Activated CD8-positive, alpha-beta memory T cell treated with anti-CD3 and anti-CD28 coated beads for 1 hour (primary cell): ENCODE data around the gene PRLH.
"Not testable (repeated sequence)": the region's sequence is repeated elsewhere in the genome, so short reads cannot be mapped to it uniquely, and the experiment has no call there.

ENCODE experiments used
- DNase-seq, 2 donors: peaks; one replicate each; pipeline ENCODE4 v3.0.0-alpha.2; 2020; ENCODE audit warnings: low read depth in 1 of 2; ENCODE audit errors: extremely low read depth in 1 of 2

Gene PRLH

DNA sequence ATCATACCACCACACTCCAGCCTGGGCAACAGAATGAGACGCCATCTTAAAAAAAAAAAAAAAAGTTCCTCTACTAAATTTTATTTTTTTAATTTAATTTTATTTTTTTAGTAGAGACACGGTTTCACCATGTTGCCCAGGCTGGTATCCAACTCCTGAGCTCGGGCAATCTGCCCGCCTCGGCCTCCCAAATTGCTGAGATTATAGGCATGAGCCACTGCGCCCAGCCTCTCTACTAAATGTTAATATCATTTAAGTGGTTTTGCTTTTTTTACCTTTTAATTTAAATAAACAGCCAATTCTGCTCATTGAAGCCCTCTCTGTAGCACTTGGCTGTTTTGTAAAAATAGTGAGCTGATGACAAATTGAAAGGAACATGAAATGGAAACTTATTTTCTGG, 15.0 kb downstream of the PRLH start:
- no peak for DNase-seq

DNA sequence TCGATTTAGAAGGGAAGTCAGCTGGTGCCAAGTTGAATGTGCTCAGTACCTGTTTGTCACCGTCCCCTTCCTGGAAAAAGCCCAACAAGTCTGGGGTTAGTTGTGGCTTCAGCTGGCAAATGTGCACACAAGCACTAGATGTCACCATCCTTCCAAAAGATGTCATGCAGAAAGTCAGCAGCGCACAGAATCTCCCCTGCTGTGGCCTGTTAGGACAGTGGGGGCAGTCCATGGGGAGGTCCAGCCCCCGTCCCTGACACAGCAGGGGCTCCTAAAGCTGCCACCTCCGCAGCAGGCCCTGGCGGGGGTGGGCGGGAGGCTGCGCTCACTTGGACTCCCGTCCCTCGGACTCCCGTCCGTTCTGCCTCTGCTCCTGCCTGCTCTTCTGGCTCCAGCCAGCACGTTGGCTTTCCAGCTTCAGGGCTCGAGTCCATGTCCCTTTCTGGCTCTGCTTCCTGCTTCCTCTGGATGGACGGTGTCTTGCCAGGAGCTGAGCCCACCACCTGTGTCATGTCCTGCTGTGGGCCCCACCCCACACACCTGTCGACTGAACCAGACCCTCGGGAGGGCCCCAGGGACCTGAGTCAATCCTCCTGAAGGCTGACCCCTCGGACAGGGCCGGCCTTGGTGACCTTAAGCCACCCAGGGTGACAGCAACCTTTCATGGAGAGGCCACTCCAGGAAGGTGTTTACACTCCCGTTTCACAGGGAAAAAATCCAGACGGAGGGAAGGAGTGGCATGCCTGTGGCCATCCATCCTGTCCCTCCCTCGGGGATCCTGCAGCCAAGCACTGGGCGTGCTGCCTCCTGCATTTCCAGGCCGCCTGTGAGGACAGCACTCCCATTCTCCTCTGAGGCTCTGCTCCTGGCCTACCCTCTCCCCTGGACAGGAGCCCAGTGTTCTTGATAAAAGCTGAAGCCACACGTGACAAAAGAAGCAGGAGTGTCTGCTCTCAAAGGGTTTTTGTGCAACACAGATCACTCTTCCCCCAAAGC, 15.7 kb downstream of the PRLH start:
- DNase-seq: peak in 1 of 2 donors; percentile 34

DNA sequence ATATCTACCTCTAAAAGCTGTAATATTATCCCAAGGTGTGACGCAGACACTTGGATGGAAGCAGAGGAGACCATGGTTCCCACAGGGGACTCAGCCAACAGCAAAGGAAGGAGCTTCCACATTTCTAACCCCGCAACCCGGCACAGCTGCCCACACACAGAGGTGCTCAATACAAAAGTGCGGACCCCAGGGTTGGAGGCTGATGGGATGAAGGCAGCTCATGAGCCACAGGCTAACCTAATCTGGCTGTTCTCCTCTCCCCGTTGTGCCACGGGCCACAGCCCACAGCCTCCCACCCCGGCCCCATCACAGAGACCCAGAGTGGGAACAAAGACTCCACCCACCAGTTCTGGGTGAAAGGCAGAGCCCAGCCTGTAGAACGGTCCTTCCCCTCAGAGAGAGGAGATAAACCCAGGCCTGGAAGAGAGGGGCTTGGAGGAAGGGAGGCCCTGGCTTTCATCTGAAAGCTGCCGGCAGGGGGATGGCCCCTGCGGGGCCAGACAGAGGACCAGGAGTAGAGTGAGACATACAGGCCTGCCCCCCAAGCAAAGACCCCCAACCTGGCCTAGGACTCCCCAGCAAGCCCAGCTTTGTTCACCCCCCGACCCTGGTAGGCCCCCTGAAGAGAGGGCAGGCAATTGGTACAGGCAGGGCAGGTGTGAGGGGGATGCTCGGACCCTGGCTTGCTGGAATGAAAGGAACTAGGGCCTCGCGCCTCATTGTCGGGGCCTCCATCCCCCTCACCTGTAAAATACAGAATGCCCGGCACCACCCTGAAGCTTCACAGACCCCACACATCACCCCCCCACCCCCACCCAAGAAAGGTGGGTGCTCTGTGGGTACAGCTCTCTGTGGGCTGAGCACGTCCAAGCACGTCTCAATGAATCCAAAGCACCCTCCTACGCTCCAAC, 17.3 kb downstream of the PRLH start:
- DNase-seq: no peak

DNA sequence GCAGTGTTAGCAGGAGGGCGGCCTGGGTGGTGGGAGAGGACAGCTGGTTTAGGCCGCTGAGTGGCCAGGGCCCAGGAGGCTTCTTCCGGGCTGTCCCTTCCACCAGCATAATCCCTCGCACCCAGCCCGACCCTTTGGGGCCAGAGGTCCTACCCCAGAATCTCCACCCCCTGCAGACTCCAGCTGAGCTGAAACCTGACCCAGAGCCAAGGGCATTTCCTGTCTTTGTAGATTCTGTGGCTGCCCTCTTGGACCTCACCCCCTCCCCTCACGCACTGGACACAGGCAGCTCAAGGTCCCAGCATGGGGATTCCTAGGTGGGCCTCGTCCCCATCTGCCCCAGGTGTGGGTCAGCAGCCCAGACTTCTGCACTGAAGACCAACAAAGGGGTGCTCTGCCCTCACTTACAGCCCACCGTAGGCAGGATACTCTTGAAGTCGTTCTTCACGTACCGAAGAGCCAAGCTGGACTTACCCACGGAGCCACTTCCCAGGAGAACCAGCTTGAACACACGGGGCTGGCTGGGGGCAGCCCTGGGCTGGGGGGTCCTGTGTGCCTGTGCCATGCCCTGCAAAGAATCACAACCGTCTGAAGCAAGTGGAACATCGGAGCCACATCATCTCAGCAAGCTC, 19.3 kb downstream of the PRLH start:
- DNase-seq: no peak

DNA sequence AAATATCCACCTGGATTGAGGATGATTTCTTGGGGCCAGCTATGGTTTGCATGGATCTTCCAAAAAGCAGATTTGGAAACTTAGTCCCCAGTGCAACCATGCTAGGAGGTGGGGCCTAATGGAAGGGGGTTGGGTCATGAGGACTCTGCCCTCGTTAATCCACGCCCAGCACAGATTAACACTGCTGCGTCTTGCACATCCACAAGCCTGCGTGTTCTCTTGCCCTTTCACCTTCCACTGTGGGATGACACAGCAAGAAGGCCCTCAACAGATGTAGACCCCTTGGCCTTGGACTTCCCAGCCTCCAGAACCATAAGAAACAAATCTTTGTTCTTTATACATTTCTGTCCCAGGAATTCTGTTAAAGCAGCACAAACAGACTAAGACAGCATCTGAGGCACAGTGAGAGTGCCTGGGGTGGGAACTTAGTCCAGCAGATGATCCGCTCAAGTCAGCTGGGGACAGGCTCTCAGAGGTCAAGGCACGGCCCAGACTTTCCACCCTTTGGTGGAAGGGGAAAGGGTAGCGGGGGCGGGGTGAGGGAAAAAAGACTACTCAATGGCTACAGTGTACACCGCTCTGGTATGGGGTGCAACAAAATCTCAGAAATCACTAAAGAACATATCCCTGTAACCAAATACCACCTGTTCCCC, 21.8 kb downstream of the PRLH start:
- DNase-seq: no peak

DNA sequence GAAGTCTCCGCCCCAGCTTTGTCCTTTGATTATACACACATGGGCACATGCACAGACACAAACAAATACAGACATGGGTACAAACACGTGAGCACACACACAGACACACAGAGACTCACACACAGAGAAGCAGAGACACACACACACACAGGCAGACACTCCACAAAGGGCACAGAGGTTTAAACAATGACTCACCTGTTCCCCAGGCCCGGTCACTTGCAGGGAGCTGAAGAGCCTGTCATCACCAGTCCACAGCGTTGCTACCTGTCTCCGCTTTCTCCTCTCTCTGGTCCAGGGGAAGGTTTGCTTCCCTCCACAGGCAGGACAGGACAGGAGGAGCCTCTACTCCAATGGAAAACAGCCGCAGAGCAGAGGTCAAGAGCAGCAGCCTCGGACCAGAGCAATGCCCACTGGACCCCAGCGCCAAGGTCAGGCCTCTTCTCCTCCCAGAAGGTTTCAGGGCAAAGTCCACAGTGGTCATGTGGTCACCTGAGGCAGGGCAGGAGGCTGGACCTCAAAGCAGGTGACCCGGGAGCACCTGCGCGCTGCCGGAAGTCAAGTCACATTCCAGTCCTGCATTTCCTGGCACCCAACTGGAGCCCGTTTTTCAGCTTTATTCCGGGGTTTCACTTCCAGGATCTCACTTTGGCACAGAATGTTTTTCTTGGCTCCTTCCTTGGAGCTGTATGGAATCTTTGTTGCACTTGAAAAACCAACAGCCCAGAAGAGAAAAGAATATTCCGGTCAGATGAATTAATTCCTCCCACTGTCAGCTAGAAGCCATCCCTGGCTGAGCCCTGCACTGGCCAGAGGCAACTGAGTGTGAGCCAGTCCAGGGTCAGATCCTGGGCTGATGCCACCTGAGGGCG, 24.1 kb downstream of the PRLH start, which contains the start of gene RAB17:
RAB17 (minus strand) TSS at position 463 of the 869 bp plus-strand sequence. CDS start 4,580 bp downstream, outside the sequence.
- no peak for DNase-seq

DNA sequence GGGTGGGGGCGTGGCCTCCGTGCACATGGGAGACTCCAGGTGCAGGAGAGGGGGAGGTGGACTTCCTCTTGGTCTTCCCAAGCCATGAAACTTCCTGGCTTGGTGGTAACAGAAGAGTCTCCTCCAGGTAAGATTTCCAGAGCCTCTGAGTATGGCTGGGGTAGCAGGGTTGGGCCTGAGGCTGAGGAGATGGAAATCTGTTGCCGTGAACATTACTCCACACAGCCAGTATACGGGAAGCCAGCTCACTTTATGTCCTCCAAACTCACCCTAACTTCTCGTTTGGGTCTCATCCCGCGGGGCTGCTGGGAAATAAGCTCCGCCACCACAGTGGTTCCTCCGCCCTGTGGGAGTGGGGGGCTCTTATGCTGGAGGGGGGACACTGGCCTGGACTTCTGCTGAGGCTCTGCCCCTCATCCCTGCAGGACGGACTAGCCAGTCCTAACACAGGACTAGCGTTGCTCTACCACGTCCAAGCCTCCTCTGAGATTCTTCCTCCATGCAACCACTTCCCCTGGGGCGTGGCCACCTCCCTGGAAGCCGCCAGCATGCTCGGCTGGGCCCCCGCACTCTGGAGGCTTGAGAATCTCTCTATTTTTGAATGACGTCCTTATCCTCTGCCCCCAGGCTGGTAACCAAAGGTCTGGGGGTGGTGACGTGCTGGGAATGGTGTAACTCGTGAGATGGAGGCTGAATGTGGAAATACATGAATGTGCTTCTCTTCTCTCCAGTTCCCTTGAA, 24.9 kb downstream of the PRLH start:
- DNase-seq: no peak

DNA sequence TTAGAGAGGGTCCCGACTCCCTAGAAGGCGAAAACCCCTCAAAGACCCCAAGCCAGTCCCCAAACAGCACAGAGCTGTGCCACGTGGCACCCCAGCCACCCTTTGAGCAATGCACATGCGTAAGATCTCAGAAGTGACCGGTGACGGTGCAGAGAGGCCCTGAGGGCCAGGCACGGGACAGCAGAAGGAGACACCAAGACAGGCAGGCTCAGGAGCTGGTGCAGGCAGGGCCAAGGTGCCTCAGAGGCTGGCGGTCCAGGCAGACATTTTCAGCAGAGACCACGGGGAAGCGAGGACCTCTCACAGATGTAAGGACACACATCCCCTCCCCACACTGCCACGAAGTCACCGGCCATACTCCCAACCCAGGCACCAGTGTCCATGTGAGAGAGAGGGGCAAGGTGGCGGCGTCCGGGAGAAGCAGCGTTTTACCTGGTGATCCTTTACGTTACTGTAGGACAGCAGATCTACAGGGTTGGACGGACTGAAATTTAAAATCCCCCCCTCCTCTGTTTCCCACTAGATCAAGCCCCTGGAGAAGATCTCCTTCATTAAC, 26.1 kb downstream of the PRLH start:
- DNase-seq: no peak

DNA sequence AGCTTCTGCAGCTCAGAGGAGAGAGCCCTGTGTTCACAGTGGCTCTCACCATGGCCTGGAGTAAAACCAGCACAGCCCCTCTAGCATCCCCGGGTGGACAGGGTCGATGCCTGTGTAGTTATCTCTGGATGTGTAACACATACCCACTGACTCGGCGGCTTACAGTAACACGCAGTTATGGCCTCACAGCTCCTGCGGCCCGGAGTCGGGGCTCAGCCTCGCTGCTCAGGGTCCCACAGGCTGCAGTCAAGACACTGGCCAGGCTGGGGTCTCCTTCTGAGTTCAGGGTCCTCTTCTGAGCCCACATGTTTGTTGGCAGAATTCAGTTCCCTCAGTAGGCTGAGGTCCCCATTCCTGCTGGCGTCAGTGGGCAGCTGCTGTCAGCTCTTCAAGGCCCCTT, 26.7 kb downstream of the PRLH start:
- no peak for DNase-seq

DNA sequence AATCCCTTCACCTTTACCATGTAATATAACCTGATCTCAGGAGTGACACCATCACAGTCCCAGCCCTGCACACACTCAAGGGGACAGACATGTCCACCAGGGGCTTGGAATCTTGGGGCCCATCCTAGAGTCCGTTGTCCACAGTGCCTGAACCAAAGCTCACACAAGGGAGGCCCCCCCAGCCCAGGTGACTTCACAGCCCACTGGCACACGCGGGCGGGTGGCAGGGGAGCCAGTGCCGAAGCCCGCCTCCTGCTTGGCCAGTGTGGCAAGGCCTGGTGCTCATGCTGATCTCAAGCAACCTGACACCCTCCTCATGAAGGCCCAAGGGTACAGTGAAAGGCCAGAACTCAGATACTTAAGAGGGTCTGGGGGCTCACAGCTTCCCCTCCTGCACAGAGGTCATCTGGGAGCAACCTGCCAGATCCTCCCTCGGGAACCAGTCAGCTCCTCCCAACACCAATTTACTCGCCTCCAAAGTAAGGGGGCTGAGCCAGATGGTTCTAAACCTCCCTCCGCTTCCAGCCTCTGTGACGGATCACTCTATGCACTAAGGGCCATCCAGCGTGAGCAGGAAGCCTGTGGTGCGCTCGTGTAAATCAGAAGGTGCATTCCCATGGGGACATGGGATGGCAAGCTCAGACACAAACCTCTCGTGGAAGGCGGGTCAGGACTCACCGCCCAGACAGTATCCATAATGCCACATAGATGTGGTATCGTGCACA, 27.4 kb downstream of the PRLH start:
- no peak for DNase-seq

DNA sequence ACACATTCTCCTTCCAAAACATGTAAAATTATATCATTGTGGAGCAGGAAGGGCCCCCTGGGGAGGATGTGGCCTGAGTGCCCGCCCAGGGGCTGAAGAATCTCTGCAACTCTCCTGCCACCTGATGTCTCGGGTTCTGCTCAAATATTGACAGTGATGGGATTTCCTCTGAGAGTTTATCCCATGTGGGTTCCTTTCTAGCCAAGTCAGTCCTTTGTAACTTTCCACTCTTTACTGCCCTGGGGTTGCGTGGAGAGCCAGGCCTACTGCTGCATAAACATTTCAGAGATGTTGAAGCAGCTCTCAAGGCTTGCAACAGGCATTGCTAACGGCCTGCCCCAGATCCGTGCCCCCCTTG, 28.1 kb downstream of the PRLH start:
- DNase-seq: no peak

DNA sequence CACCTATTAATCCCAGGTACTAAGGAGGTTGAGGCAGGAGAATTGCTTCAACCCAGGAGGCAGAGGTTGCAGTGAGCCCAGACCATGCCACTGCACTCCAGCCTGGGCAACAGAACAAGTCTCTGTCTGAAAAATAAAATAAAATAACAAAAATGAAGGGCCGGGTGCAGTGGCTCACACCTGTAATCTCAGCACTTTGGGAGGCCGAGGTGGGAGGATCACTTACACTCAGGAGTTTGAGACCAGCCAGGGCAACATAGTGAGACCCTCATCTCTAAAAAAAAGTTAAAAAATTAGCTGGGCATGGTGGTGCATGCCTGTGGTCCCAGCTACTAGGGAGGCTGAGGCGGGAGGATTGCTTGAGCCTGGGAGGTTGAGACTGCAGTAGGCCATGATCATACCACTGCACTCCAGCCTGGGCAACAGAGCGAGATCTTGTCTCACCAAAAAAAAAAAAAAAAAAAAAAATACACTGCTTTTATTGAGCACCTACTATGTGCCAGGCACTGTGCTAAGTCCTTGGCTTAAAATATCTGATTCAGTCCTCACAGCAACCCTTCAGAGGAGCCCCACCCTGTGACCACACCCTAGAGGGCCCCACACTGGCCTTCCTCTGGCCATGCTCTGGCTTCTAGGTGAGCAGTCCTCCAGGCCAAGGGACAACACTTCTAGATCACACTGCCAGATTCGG, 29.6 kb downstream of the PRLH start:
- not testable (repeated sequence) for DNase-seq

DNA sequence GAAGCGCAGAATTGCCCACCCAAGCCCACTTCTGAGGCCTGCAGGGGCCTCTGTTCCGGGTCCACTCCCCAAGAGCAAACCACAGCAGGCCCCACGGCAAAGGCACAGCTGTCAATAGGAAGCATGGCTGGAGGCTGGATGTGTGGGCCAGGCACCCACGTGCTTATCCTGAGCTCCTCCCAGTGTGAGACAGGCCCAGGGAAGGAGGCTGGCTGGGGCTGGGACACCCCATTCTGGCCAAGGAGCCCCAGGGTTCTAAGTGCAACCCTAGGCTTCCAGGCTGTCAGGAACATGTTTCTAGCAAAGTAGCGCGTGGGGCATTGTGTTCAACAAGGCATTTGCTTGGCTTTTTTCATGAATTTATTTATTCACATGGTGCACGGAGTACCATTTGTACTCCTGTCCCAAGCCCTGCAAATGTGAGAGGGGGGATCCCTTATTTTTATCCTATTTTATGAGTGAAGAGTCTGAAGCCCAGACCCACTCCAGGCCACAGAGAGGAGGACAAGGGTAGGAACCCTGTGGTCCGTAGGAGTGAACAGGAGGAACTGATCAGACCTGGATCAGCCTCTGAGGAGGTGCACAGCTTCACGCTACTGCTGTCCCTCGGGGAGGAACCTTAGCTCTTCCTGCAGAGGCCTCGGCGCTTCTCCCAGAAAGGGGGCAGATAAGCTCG, 30.3 kb downstream of the PRLH start:
- DNase-seq: no peak

DNA sequence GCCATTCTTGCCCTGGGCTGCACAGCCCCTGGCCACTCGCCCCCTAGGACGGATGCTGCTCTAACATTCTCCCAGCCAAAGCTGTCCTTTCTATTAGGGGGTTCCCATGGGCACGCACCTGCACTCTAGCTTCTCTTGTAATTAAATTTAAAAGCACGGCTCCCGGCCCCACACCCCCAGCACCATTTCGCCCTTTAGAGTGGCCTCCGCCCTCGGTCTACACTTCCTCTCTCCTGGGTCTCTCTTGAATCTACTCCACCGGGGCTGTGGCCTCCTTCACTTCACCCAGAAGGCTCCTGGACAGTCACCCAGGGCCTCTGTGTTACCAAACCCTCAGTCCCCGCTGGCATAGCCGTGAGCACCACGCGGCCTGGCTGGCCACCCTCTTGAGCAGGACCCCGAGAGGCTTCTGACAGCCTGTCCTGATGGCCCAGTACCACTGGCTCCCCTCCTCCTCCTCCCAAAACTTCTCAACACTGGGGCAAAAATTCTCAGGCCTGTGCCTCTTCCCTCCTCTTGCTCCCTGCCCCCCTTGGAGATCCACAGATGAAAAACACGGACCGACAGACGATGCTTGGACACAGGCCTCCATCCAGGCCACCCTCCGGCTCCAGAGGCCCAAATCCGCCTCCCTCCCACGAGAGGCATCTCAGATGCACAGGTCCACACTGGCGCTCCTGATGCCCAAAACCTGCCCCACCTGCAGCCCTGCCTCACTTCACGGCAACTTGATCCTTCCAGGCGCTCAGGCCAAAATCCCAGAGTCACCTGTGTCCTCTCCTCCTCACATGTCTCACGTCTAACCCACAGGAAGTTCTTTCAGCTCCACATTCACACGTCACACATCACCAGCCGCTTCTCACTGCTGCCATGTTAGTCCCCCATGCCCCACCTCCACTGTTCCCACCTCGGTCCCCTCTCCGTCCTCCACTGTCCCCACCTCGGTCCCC, 31.1 kb downstream of the PRLH start:
- DNase-seq: no peak

DNA sequence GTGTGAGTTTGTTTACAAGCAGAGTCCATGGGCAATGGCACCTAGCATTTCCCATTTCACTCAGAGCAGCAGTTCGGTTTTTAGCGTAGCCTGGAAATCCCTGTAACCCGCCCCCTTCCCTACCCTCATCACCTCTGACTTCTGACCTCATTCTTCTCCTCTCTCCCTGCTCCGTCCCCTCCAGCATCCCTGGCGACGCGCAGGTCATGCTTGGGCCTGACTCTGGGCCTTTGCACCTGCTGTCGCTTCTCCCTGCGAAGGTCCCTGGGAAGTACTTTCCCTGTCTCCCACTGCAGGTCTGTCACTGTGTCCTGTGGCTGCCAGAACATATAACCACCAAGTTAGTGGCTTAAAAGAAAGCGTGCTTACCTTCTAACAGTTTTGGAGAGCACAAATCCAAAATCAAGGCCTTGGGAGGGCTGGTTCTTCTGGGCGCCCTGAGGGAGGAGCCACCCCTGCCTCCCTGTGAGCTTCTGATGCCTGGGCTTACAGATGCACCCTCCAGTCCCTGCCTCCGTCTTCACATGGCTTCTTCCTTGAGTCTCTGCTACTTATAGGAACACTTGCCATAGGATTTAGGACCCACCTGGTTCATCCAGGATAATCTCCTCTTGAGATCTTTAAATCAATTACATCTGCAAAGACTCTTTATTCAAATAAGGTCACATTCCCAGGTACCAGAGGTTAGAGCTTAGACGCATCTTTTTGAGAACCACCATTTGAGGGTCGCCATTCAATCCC, 32.3 kb downstream of the PRLH start:
- DNase-seq: no peak
